ENCODE data around the gene ITIH3. TPM values are rescaled to one million over a fixed set of nuclear protein-coding genes. Genes with fewer than 3 reads are reported as not detected.

The ITIH3 gene
- total and polyA plus RNA-seq, 2 of the 8 experiments (the other 6 are each of a cell fraction or from before 2014, with no cell fraction given): not detected

GRCh38 chr3:52795298-52795900 lies 803 bp downstream of the ITIH3 start:
- H2BK15ac ChIP-seq (ENCODE audit: low read length): no peak overlapping the region
- H3K4ac ChIP-seq (replicated peaks; ENCODE audit: insufficient read length, low read depth, low read length): no peak overlapping the region
- no peak overlapping the region for H3K27ac ChIP-seq (ENCODE audit: low read depth, low read length)
- FAIRE-seq (no peak), DNase-seq (ENCODE audit: low read depth in 1 of 2, low spot score in 2 of 2) (no peak)
- no peaks in the 10 kb centered on the region for H4K20me1 ChIP-seq (replicated peaks in 1 of 2; ENCODE audit: control insufficient read depth in 1 of 2, insufficient read depth in 2 of 2, low read length in 2 of 2)
- H3K9me3 ChIP-seq (ENCODE audit: insufficient read depth in 2 of 2, low read depth in 1 of 2, low read length in 1 of 2): no peaks in the 10 kb centered on the region
- H2BK120ac ChIP-seq (replicated peaks; ENCODE audit: low read depth, low read length): no peak overlapping the region
- no peaks in the 10 kb centered on the region for H3K36me3 ChIP-seq (ENCODE audit: control insufficient read depth in 2 of 4, insufficient read depth in 4 of 4, low read length in 3 of 4)
- H3K14ac ChIP-seq (ENCODE audit: insufficient read length): no peak overlapping the region
- no peak overlapping the region for H2BK5ac ChIP-seq (ENCODE audit: low read depth, low read length)
- ChIA-PET POLR2A (ENCODE audit: partially characterized antibody) (interaction anchor here (2.3 kb wide), 1 partner anchor 25 kb away, joined by 8 read pairs; the partner anchor contains the start of gene NEK4), CTCF (ENCODE audit: partially characterized antibody) (interaction anchor here (0.8 to 6.9 kb wide), 3 partner anchors 10 to 24 kb away, joined by 3 to 86 read pairs (median 13); no protein-coding TSS in a partner anchor)
- no peak overlapping the region for H3K23ac ChIP-seq (ENCODE audit: insufficient read length)
- H3K4me3 ChIP-seq (ENCODE audit: extremely low read depth in 1 of 4, insufficient read depth in 2 of 4, low read depth in 3 of 4, low read length in 4 of 4): no peak overlapping the region
- TF ChIP-seq, protein P1, sequence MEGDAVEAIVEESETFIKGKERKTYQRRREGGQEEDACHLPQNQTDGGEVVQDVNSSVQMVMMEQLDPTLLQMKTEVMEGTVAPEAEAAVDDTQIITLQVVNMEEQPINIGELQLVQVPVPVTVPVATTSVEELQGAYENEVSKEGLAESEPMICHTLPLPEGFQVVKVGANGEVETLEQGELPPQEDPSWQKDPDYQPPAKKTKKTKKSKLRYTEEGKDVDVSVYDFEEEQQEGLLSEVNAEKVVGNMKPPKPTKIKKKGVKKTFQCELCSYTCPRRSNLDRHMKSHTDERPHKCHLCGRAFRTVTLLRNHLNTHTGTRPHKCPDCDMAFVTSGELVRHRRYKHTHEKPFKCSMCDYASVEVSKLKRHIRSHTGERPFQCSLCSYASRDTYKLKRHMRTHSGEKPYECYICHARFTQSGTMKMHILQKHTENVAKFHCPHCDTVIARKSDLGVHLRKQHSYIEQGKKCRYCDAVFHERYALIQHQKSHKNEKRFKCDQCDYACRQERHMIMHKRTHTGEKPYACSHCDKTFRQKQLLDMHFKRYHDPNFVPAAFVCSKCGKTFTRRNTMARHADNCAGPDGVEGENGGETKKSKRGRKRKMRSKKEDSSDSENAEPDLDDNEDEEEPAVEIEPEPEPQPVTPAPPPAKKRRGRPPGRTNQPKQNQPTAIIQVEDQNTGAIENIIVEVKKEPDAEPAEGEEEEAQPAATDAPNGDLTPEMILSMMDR (IDR thresholded peaks at IDR 0.05; ENCODE audit: control extremely low read depth in 1 of 3, insufficient read depth in 1 of 3, low read depth in 1 of 3, low read length in 3 of 3): no peak
- TF ChIP-seq TCF12 (IDR thresholded peaks at IDR 0.05; ENCODE audit: low read depth, low read length) (no peak), RFX5 (IDR thresholded peaks at IDR 0.05; ENCODE audit: borderline replicate concordance, low read depth, low read length) (no peak)
- H2AK5ac ChIP-seq (ENCODE audit: low read depth, low read length): no peak overlapping the region
- no peaks in the 10 kb centered on the region for H3K79me2 ChIP-seq (ENCODE audit: control insufficient read depth in 1 of 2, insufficient read depth in 2 of 2, low read length in 2 of 2)
- no peak overlapping the region for H4K8ac ChIP-seq (ENCODE audit: extremely low read depth, insufficient read depth, low read length)
- H3K23me2 ChIP-seq (ENCODE audit: low read depth, low read length): no peaks in the 10 kb centered on the region
- H3K27me3 ChIP-seq (replicated peaks in 1 of 4; ENCODE audit: control insufficient read depth in 3 of 4, extremely low read depth in 1 of 4, insufficient read depth in 3 of 4, low read length in 3 of 4): no peaks in the 10 kb centered on the region
- H2BK20ac ChIP-seq (ENCODE audit: low read length): no peak overlapping the region
- H3K4me2 ChIP-seq (ENCODE audit: insufficient read depth in 1 of 2, low read depth in 2 of 2, low read length in 2 of 2): no peak overlapping the region
- no peak overlapping the region for H2BK12ac ChIP-seq (ENCODE audit: low read depth, low read length)
- H3K4me1 ChIP-seq (replicated peaks in 1 of 4; ENCODE audit: control insufficient read depth in 3 of 4, insufficient read depth in 4 of 4, low read length in 3 of 4): no peaks in the 10 kb centered on the region
- no peak overlapping the region for H3K18ac ChIP-seq (ENCODE audit: extremely low read depth, low read length)
- H2AFZ ChIP-seq (ENCODE audit: low read length): no peak overlapping the region
- no peak overlapping the region for H3K56ac ChIP-seq (replicated peaks; ENCODE audit: insufficient read length, low read depth, low read length)
- H3K9ac ChIP-seq (replicated peaks in 1 of 4; ENCODE audit: extremely low read depth in 1 of 4, low read depth in 3 of 4, low read length in 3 of 4): no peak overlapping the region
- WGBS, 2 experiments (ENCODE audit: extremely low coverage in 1 of 2, insufficient coverage in 1 of 2, insufficient read length in 1 of 2, insufficient replicate concordance in 2 of 2, low coverage in 1 of 2, low lambda C conversion rate in 2 of 2, missing lambda C conversion rate in 1 of 2): 77% methylated on average over 9 of the region's 9 CpGs; no CpG with 5 or more reads in 1 of the 2 experiments
- H4K5ac ChIP-seq (ENCODE audit: insufficient read length, low read depth, low read length): no peak overlapping the region
- no peak overlapping the region for H4K91ac ChIP-seq (replicated peaks; ENCODE audit: insufficient read length, low read length)
- no peaks in the 10 kb centered on the region for H3K79me1 ChIP-seq (ENCODE audit: low read depth, low read length)
